Measurements from ENCODE around the gene GLI2. TPM values are rescaled to one million over a fixed set of nuclear protein-coding genes. Genes with fewer than 3 reads are reported as not detected.

The GLI2 gene
- total and polyA plus RNA-seq, 2 experiments from 2014 or later, result 53.6 to 57.0 TPM

DNA sequence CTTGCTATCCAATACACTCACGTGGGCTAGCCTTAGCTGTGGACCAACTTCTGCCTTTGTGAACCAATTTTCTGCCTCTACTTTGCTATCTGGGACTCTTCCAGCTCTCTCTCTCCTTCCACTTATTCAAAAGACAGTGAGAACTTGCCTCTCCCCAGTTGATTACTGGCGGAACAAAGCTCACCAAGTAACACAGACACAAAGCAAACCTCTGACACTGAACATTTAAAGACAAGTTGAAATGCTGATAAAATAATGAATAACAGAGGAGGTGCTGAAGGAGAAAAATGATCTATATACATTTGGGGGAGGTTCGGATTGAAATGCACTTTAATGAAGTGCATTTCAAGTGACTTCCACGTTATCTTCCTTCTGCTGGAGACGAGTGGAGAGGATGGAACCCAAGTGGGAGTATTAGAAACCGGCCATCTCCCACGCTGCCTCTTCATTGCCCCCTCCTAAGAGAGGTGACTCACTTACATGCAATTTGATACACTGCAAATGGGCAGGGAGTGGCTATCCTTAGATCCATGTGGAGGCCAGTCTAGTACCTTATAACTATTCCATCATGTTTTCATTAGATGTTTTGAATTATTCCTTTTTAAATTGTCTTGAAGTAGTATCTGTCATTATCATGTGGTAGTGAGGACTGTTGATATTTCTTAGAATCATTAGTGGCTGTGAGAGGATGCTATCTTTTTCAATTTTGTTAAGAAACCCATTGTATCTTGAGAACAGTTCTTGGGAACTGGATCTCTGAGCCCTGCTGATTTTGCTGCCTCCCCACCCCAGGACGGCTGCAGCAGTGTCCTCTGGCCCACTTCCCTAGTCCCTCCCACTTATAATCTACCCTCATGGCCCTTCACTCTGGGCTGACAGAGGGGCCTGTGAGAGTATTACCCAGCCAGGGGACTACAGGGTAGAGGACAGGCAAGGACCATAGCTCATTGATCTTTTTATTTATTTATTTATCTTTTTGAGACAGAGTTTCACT, 6.0 kb upstream of the GLI2 start (continued):
- TF ChIP-seq, protein P1, sequence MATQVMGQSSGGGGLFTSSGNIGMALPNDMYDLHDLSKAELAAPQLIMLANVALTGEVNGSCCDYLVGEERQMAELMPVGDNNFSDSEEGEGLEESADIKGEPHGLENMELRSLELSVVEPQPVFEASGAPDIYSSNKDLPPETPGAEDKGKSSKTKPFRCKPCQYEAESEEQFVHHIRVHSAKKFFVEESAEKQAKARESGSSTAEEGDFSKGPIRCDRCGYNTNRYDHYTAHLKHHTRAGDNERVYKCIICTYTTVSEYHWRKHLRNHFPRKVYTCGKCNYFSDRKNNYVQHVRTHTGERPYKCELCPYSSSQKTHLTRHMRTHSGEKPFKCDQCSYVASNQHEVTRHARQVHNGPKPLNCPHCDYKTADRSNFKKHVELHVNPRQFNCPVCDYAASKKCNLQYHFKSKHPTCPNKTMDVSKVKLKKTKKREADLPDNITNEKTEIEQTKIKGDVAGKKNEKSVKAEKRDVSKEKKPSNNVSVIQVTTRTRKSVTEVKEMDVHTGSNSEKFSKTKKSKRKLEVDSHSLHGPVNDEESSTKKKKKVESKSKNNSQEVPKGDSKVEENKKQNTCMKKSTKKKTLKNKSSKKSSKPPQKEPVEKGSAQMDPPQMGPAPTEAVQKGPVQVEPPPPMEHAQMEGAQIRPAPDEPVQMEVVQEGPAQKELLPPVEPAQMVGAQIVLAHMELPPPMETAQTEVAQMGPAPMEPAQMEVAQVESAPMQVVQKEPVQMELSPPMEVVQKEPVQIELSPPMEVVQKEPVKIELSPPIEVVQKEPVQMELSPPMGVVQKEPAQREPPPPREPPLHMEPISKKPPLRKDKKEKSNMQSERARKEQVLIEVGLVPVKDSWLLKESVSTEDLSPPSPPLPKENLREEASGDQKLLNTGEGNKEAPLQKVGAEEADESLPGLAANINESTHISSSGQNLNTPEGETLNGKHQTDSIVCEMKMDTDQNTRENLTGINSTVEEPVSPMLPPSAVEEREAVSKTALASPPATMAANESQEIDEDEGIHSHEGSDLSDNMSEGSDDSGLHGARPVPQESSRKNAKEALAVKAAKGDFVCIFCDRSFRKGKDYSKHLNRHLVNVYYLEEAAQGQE (IDR thresholded peaks at IDR 0.05; ENCODE audit: unreplicated experiment), result no peak
- no peak for TF ChIP-seq ZNF114 (CRISPR knock-in tag; IDR thresholded peaks at IDR 0.05)

DNA sequence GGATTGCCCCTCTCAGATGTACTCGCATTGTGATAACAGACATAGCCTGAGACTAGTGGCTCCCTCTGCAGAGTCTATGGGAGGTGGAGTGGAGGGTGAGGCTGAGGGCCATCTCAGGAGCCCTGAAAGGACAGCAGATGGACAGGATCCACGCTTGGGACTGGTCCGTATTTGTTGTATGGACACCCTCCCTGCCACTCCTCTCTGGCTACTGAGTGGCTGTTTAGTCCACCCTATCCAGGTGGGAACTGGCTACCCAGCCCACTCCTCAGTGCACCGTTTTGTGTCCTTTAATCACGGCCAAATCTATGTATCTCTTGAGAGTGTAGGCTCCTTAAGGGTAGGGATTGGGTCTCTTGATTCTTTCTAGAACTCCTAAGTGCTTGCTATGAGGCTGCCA, 4.5 kb upstream of the GLI2 start:
- Histone ChIP-seq H3K4me2 (no peak overlapping the region), H3K36me3 (ENCODE audit: insufficient read depth) (no peaks in the 10 kb centered on the region), H3K4me3 (no peak overlapping the region), H2AFZ (no peak overlapping the region), H3K4me1 (ENCODE audit: insufficient read depth) (peaks cover 29% of the 10 kb centered on the region), H4K20me1 (replicated peaks; ENCODE audit: insufficient read depth) (no peaks in the 10 kb centered on the region), H3F3A (replicated peaks; ENCODE audit: low read depth) (0 out of 2 replicates have a peak, but pooled peaks cover 9% of the 10 kb centered on the region), H3K9me2 (ENCODE audit: insufficient read depth) (no peaks in the 10 kb centered on the region), H3K27ac (ENCODE audit: low read depth) (no peak overlapping the region), H3K79me2 (replicated peaks; ENCODE audit: insufficient read depth) (peaks cover 16% of the 10 kb centered on the region), H3K27me3 (ENCODE audit: insufficient read depth) (no peaks in the 10 kb centered on the region)
- ATAC-seq (no peak), DNase-seq (ENCODE audit: low spot score) (no peak)
- H3K4me1 Mint-ChIP-seq, result peaks cover 33% of the 10 kb centered on the region
- peaks cover 10% of the 10 kb centered on the region for H3K27me3 Mint-ChIP-seq (ENCODE audit: insufficient read depth, low read depth, poor library complexity)
- H3K27ac Mint-ChIP-seq, result no peak overlapping the region
- H3K9me3 Mint-ChIP-seq, result peaks cover 11% of the 10 kb centered on the region
- peaks cover 9% of the 10 kb centered on the region for H3K36me3 Mint-ChIP-seq (ENCODE audit: low read depth)
- no peak overlapping the region for H3K4me3 Mint-ChIP-seq
- no peak for TF ChIP-seq JUNB (IDR thresholded peaks at IDR 0.05; ENCODE audit: unreplicated experiment)
- no peak for TF ChIP-seq NANOG (IDR thresholded peaks at IDR 0.05; ENCODE audit: borderline replicate concordance)
- TF ChIP-seq EZH2 (IDR thresholded peaks at IDR 0.05; ENCODE audit: low read depth, unreplicated experiment), result no peak
- no peak for TF ChIP-seq ZNF114 (CRISPR knock-in tag; IDR thresholded peaks at IDR 0.05)
- no peak for TF ChIP-seq POLR2AphosphoS5 (IDR thresholded peaks at IDR 0.05; ENCODE audit: low read depth)
- TF ChIP-seq EZH2phosphoT487 (IDR thresholded peaks at IDR 0.05; ENCODE audit: unreplicated experiment), result no peak
- TF ChIP-seq, protein P2, sequence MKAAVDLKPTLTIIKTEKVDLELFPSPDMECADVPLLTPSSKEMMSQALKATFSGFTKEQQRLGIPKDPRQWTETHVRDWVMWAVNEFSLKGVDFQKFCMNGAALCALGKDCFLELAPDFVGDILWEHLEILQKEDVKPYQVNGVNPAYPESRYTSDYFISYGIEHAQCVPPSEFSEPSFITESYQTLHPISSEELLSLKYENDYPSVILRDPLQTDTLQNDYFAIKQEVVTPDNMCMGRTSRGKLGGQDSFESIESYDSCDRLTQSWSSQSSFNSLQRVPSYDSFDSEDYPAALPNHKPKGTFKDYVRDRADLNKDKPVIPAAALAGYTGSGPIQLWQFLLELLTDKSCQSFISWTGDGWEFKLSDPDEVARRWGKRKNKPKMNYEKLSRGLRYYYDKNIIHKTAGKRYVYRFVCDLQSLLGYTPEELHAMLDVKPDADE (IDR thresholded peaks at IDR 0.05), result no peak
- TF ChIP-seq, protein P3, sequence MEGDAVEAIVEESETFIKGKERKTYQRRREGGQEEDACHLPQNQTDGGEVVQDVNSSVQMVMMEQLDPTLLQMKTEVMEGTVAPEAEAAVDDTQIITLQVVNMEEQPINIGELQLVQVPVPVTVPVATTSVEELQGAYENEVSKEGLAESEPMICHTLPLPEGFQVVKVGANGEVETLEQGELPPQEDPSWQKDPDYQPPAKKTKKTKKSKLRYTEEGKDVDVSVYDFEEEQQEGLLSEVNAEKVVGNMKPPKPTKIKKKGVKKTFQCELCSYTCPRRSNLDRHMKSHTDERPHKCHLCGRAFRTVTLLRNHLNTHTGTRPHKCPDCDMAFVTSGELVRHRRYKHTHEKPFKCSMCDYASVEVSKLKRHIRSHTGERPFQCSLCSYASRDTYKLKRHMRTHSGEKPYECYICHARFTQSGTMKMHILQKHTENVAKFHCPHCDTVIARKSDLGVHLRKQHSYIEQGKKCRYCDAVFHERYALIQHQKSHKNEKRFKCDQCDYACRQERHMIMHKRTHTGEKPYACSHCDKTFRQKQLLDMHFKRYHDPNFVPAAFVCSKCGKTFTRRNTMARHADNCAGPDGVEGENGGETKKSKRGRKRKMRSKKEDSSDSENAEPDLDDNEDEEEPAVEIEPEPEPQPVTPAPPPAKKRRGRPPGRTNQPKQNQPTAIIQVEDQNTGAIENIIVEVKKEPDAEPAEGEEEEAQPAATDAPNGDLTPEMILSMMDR (conservative IDR thresholded peaks at IDR 0.05; ENCODE audit: low read depth in 2 of 2), result no peak
- TF ChIP-seq CREB1 (CRISPR knock-in tag; IDR thresholded peaks at IDR 0.05; ENCODE audit: low read depth), result no peak
- no peak for TF ChIP-seq STAT1 (IDR thresholded peaks at IDR 0.05; ENCODE audit: unreplicated experiment)
- TF ChIP-seq, protein P1 (IDR thresholded peaks at IDR 0.05; ENCODE audit: unreplicated experiment), result no peak
- no peak for TF ChIP-seq ZNF331 (CRISPR knock-in tag; IDR thresholded peaks at IDR 0.05; ENCODE audit: low read depth)
